D721Med (cell line): ENCODE measurements around the gene IMMP2L.

Source experiments
- DNase-seq: peaks from one replicate; pipeline ENCODE4 v3.0.0; 2011; ENCODE audit warnings: low spot score; ENCODE audit not compliant: insufficient read length
- FAIRE-seq: peaks from 2 replicates; lab custom pipeline; 2011; peaks lifted over from hg19 to GRCh38; lab: Jason Lieb, UNC
- CTCF ChIP-seq: IDR thresholded peaks from 2 replicates; pipeline ENCODE4 v1.5.1; 2012; ENCODE audit warnings: mild to moderate bottlenecking, control low read depth; ENCODE audit not compliant: insufficient read depth; ENCODE audit errors: missing control alignments

IMMP2L gene

GRCh38 chr7:111018960-111019736 lies 543.1 kb downstream of the IMMP2L start:
- DNase-seq: no peak

GRCh38 chr7:111018447-111018846 lies 543.8 kb downstream of the IMMP2L start:
- no peak for FAIRE-seq
- DNase-seq: no peak
- no peak for TF ChIP-seq CTCF

More at GRCh38 chr7:111018960-111019736, 543.1 kb downstream of the IMMP2L start:
- FAIRE-seq: no peak
- no peak for TF ChIP-seq CTCF

- FAIRE-seq: no peak
- no peak for TF ChIP-seq CTCF
- no peak for DNase-seq
These were observed 548.2 kb downstream of the IMMP2L start for GRCh38 chr7:111014079-111014478.

- FAIRE-seq: no peak
- no peak for DNase-seq
- no peak for TF ChIP-seq CTCF
These were observed 549.3 kb downstream of the IMMP2L start for GRCh38 chr7:111012799-111013675.

GRCh38 chr7:111012149-111012548 lies 550.1 kb downstream of the IMMP2L start:
- FAIRE-seq: no peak
- TF ChIP-seq CTCF: no peak
- no peak for DNase-seq

GRCh38 chr7:111011520-111011919 lies 550.8 kb downstream of the IMMP2L start:
- FAIRE-seq (no peak), DNase-seq (no peak)
- TF ChIP-seq CTCF: no peak

GRCh38 chr7:111010798-111011197 lies 551.5 kb downstream of the IMMP2L start:
- TF ChIP-seq CTCF: no peak
- DNase-seq (no peak), FAIRE-seq (no peak)
